Type B pancreatic cell (in vitro differentiated cells): ENCODE measurements around the gene PCAT6. TPM values are rescaled to one million over a fixed set of nuclear protein-coding genes. Genes with fewer than 3 reads are reported as not detected.
A peak's percentile ranks its signal among the peaks of the same experiment; 100 is the strongest.

Experiments used
- DNase-seq: peaks from one replicate; pipeline ENCODE4 v3.0.0; 2021; ENCODE audit warnings: mixed read lengths; ENCODE audit not compliant: unreplicated experiment; ENCODE audit errors: extremely low spot score
- H3K27ac Mint-ChIP-seq: 2 replicates; pipeline ENCODE4 v1.8.0; 2021; ENCODE audit warnings: mild to moderate bottlenecking, mixed read lengths
- H3K27me3 Mint-ChIP-seq: 2 replicates; pipeline ENCODE4 v1.8.0; 2021; ENCODE audit warnings: mixed read lengths
- H3K36me3 Mint-ChIP-seq: 2 replicates; pipeline ENCODE4 v1.8.0; 2021; ENCODE audit warnings: mixed read lengths
- H3K4me1 Mint-ChIP-seq: one replicate; pipeline ENCODE4 v1.8.0; 2021; ENCODE audit warnings: mixed read lengths; ENCODE audit not compliant: unreplicated experiment
- H3K4me3 Mint-ChIP-seq: 2 replicates; pipeline ENCODE4 v1.8.0; 2021; ENCODE audit warnings: mild to moderate bottlenecking, mixed read lengths
- H3K9me3 Mint-ChIP-seq: 2 replicates; pipeline ENCODE4 v1.8.0; 2021; ENCODE audit warnings: mixed read lengths
- CTCF ChIP-seq: fragments of 200-600 bp; sonication (generic); conservative IDR thresholded peaks from 2 replicates; pipeline ENCODE4 v1.5.0; 2021; ENCODE audit warnings: antibody characterized with exemption, mild to moderate bottlenecking
- total RNA-seq: library from RNA; stranded (reverse); gene quantifications from 2 replicates; pipeline ENCODE4 v1.2.1, GENCODE V29; 2021; ENCODE audit warnings: low replicate concordance

Gene PCAT6
- total RNA-seq, 1 donor from 2014 or later = 7.9 TPM

GRCh38 chr1:202798792-202799331 is 11.9 kb upstream of the PCAT6 start:
- no peaks in the 10 kb centered on the region for H3K9me3 Mint-ChIP-seq
- H3K27ac Mint-ChIP-seq = no peak overlapping the region
- H3K27me3 Mint-ChIP-seq = no peaks in the 10 kb centered on the region
- peaks cover 9% of the 10 kb centered on the region for H3K36me3 Mint-ChIP-seq
- peaks cover 25% of the 10 kb centered on the region for H3K4me1 Mint-ChIP-seq
- H3K4me3 Mint-ChIP-seq = no peak overlapping the region
- no peak for TF ChIP-seq CTCF
- DNase-seq = no peak

DNA sequence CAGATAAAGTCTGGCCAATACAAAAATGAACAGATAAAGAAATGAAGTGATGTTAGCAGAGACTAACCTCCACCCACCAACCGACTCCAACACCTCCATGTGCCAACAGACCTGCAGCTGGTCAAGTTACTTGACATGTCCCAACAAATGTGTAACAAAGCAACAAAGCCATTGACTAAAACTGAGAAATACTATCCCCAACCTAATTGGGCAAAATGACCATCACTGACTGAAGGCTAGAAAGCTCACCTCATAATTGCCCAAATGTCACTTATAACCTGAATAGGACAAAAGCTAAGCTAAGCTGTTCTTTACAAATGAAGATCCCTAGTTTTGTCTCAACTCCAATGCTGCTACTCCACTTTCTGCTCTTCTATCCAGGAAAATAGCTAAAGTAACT is 10.0 kb upstream of the PCAT6 start:
- Mint-ChIP-seq H3K4me3 (no peak overlapping the region), H3K4me1 (peaks cover 35% of the 10 kb centered on the region), H3K27me3 (no peaks in the 10 kb centered on the region), H3K36me3 (peaks cover 9% of the 10 kb centered on the region), H3K27ac (peak overlapping the region; percentile 86), H3K9me3 (no peaks in the 10 kb centered on the region)
- no peak for DNase-seq
- TF ChIP-seq CTCF = no peak

- H3K27ac Mint-ChIP-seq = peak overlapping the region; percentile 86
Measured at GRCh38 chr1:202801175-202801574, 9.6 kb upstream of the PCAT6 start.

GRCh38 chr1:202802034-202802433 is 8.7 kb upstream of the PCAT6 start:
- TF ChIP-seq CTCF = no peak
- H3K9me3 Mint-ChIP-seq = no peaks in the 10 kb centered on the region

More at GRCh38 chr1:202801175-202801574, 9.6 kb upstream of the PCAT6 start:
- DNase-seq = no peak
- no peak for TF ChIP-seq CTCF
- H3K27me3 Mint-ChIP-seq = no peaks in the 10 kb centered on the region
- H3K4me3 Mint-ChIP-seq = no peak overlapping the region
- no peaks in the 10 kb centered on the region for H3K9me3 Mint-ChIP-seq
- peaks cover 9% of the 10 kb centered on the region for H3K36me3 Mint-ChIP-seq
- peaks cover 38% of the 10 kb centered on the region for H3K4me1 Mint-ChIP-seq

GRCh38 chr1:202802998-202803932 is 7.5 kb upstream of the PCAT6 start:
- no peaks in the 10 kb centered on the region for H3K9me3 Mint-ChIP-seq
- DNase-seq = no peak
- H3K4me3 Mint-ChIP-seq = peak overlapping the region; percentile 27
- no peaks in the 10 kb centered on the region for H3K27me3 Mint-ChIP-seq
- peaks cover 34% of the 10 kb centered on the region for H3K4me1 Mint-ChIP-seq
- H3K27ac Mint-ChIP-seq = peak overlapping the region; percentile 68
- TF ChIP-seq CTCF = no peak
- peaks cover 9% of the 10 kb centered on the region for H3K36me3 Mint-ChIP-seq

More at GRCh38 chr1:202802034-202802433, 8.7 kb upstream of the PCAT6 start:
- Mint-ChIP-seq H3K4me1 (peaks cover 40% of the 10 kb centered on the region), H3K27ac (no peak overlapping the region), H3K27me3 (no peaks in the 10 kb centered on the region), H3K4me3 (no peak overlapping the region), H3K36me3 (peaks cover 9% of the 10 kb centered on the region)
- DNase-seq = no peak
